NCI-H2107 treated with DMSO at 0.1 percent for 48 hours (cell line): ENCODE data around the gene CHMP1A.
"Not testable (repeated sequence)": the region's sequence is repeated elsewhere in the genome, so short reads cannot be mapped to it uniquely, and the experiment has no call there.

Experiments
- DNase-seq: peaks from one replicate; lab custom pipeline; 2025; ENCODE audit not compliant: unreplicated experiment; lab: John Stamatoyannopoulos, UW

CHMP1A gene

GRCh38 chr16:89661215-89661614 is 3.7 kb upstream of the CHMP1A start:
- no peak for DNase-seq

- DNase-seq, result no peak
Observed at GRCh38 chr16:89660146-89660545, 2.6 kb upstream of the CHMP1A start.

- no peak for DNase-seq
Observed at GRCh38 chr16:89658221-89658879, 842 bp upstream of the CHMP1A start.

GRCh38 chr16:89656435-89657121 is 930 bp downstream of the CHMP1A start:
- DNase-seq, result no peak

- DNase-seq, result no peak
Observed at GRCh38 chr16:89655062-89655643, 2.4 kb downstream of the CHMP1A start.

- no peak for DNase-seq
Observed at GRCh38 chr16:89653656-89654295, 3.7 kb downstream of the CHMP1A start.

- no peak for DNase-seq
Observed at GRCh38 chr16:89651584-89651983, 5.9 kb downstream of the CHMP1A start.

DNA sequence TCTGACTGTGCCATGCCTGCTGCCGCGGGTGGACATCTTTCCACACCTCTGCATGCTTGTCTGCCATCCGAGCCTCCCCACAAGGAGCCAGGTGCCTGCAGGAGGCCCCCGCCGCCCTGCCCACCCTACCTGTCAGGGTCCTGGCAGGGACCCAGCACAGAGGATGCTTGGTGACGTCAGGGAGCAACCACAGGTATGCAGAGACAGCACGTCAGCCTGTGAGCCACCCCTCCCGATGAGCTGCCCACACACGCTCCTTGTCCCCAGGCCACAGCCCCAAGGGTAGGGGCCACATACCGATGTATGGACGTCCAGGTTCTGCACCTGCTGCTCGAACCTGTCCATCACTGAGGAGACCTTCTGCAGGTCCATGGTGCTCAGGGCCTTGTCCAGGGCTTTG is 10.6 kb downstream of the CHMP1A start:
- DNase-seq, result no peak

DNA sequence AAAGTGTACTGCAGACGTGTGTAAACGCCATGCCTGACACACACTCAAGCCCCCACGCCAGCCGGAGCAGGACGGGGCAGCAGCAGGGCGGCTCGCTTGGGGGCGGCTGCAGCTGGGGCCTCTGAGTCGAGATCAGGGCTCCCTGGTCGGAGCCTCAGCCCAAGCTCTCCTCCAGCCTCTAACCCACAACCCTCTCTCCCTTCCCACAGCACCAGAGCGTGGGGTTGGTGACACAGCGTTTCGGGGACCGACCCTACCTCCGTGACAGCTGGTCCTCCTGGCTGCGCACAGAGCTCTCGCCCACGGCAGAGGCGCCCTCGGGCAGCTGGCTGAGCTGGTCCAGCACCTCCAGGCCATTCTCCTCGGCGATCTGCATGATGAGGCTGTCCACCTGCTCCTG is 11.2 kb downstream of the CHMP1A start:
- no peak for DNase-seq

- DNase-seq, result no peak
Observed at GRCh38 chr16:89645122-89645521, 12.4 kb downstream of the CHMP1A start.

GRCh38 chr16:89643769-89644300 is 13.7 kb downstream of the CHMP1A start:
- DNase-seq, result no peak

DNA sequence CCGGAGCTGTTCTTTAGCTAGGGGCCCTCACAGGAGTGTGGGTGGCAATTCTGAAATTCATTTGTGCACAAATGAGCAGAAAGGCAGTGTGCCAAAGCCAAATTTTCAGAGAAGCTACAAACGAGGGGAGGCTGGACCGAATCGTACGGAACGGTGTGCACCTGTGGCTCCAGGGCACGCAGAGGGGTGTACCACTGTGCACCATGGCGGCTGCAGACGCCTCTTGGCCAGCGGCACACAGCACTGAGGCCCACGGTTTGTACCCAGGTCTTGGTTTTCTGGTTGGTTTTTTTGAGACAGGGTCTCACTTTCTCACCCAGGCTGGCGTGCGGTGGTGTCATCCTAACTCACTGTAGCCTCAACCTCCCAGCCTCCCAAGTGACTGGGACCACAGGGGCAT is 14.9 kb downstream of the CHMP1A start:
- no peak for DNase-seq

GRCh38 chr16:89641458-89642119 is 15.9 kb downstream of the CHMP1A start:
- DNase-seq, result no peak

DNA sequence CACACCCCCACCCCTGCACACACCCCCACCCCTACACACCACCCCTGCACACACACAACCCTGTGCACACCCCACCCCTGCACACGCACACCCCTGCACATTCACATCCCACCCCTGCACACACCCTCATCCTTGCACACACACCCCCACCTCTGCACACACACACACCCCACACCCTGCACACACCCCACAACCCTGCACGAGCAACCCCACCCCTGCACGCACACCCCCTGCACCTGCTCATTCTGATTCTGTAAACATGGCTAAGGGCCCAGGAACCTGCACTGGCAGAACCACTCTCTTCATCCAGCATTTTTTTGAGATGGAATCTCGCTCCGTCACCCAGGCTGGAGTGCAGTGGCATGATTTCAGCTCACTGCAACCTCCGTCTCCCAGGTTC is 18.1 kb downstream of the CHMP1A start:
- no peak for DNase-seq

DNA sequence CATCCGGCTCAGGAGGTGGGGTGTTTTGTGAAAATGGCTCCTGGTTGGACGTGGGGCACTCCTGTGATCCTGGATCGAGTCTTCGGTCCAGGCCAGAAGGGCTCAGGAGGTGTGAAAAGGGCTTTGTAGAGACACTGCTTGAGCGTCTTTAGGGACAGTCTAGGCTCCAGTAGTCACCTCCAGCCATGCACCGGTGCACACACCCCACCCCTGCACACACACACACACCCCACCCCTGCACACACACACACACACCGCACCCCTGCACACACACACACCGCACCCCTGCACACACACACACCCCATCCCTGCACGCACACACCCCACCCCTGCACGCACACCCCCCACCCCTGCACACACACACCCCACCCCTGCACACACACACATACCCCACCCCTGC is 19.1 kb downstream of the CHMP1A start:
- DNase-seq, result no peak

- no peak for DNase-seq
Observed at GRCh38 chr16:89637379-89637778, 20.1 kb downstream of the CHMP1A start.

GRCh38 chr16:89636663-89637062 is 20.8 kb downstream of the CHMP1A start:
- no peak for DNase-seq

- DNase-seq, result not testable (repeated sequence)
Observed at GRCh38 chr16:89634463-89635385, 22.8 kb downstream of the CHMP1A start.

DNA sequence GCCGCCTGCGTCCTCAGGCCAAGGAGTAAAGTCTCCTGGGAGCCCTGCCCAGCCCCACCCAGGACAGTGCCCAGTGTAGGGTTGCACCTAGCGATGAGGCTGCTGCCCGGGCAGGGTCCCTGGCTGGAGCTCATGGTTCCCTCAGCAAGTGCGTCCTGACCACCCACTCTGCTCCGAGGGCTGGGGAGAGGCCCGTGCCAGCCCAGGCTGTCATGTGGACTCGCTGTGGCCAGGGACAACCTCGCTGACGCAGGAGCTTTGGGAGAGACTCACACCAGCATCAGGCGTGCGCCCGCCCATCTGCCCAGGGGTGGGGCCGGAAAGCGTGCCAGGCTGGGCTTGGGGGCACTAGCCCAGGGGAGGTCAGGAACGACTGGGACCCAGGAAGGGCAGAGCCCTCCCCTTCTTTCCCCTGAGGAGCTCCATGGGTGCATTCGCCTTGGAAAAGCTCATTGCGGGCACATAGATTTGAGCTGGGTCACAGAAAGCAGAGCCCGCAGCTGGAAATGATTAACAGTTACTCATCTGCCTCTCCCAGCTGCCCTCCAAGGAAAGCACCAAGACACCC is 24.4 kb downstream of the CHMP1A start:
- DNase-seq, result no peak
